GM19043 (cell line): ENCODE results near the gene PLXDC2.
"Not testable (repeated sequence)": the region's sequence is repeated elsewhere in the genome, so short reads cannot be mapped to it uniquely, and the experiment has no call there.

Experiments
- ATAC-seq: cut with Tn5 transposase; IDR thresholded peaks from one replicate; pipeline ENCODE4 v1.9.1; 2021; ENCODE audit warnings: low read depth; ENCODE audit not compliant: unreplicated experiment

The PLXDC2 gene

GRCh38 chr10:20007426-20007825 lies 191.2 kb downstream of the PLXDC2 start:
- ATAC-seq = no peak

- no peak for ATAC-seq
These were observed 197.9 kb downstream of the PLXDC2 start for GRCh38 chr10:20013991-20014750.

GRCh38 chr10:20017961-20018360 lies 201.7 kb downstream of the PLXDC2 start:
- ATAC-seq = no peak

- no peak for ATAC-seq
These were observed 204.4 kb downstream of the PLXDC2 start for GRCh38 chr10:20020677-20021076.

DNA sequence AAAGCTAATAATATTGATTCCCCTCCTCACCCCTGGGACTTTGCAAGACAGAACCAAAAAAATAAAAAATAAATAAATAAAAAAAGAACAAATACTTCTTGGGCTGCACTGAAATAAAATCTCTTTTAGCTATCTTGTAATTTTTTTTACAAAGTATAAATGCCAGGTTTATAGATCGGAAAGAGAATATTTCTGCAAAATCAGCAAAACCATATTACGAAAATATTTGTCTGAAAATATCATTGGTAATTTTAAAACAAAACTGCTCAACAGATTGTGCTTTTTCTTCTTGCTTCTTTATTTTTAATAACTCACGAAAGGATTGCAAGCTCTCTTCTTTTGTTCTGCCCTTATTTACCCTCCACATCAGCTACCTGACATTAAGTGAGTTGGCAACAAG lies 213.3 kb downstream of the PLXDC2 start:
- ATAC-seq = no peak

DNA sequence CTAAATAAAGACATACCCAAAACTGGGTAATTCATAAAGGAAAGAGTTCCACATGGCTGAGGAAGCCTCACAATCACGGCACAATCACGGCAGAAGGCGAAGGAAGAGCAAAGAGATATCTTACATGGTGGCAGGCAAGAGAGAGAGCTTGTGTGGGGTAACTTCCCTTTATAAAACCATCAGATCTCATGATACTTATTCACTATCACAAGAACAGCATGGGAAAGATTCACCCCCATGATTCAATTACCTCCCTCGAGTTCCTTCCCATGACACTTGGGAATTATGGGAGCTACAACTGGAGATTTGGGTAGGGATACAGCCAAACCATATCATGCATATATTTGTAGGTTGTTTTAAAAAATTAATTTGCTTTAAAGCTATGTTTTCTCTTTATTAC lies 217.2 kb downstream of the PLXDC2 start:
- ATAC-seq = no peak

GRCh38 chr10:20034732-20035131 lies 218.5 kb downstream of the PLXDC2 start:
- no peak for ATAC-seq

DNA sequence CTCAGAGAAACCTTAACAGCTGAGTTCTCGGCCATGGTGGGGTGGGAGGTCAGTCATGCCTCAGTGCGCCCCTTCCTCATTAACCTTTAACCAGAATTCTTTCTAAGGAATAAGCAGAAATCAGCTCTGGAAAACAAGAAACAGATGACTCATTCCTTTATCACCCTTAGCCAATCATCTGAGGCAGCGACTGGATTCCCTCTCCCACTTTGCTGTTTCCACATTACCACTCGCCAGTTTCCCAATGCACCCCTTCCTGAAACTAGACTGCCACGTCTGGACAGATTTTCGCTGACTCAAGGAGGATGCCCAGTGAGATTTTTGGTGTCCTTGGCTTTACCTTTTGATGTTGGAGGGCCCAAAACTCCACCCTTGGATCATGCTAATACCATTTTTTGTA lies 223.8 kb downstream of the PLXDC2 start:
- no peak for ATAC-seq

DNA sequence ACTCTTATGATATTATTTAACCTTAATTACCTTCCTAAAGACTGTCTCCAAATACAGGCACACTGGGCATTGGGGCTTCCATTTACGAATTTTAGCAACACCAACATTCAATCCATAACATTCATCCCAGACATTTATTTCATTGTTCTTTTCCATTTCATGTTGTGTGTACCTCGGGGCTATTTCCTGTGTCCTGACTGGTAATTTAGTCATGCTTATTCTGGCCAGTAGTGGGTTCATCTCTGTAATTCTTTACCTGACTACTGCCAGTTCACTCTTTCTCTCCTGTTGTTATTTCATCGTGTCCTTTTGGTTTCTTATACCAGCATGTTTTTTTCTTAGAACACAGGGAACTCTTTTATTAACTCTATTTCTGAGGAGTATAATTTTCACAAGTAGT lies 225.7 kb downstream of the PLXDC2 start:
- ATAC-seq = no peak

GRCh38 chr10:20045100-20045499 lies 228.9 kb downstream of the PLXDC2 start:
- ATAC-seq = not testable (repeated sequence)

DNA sequence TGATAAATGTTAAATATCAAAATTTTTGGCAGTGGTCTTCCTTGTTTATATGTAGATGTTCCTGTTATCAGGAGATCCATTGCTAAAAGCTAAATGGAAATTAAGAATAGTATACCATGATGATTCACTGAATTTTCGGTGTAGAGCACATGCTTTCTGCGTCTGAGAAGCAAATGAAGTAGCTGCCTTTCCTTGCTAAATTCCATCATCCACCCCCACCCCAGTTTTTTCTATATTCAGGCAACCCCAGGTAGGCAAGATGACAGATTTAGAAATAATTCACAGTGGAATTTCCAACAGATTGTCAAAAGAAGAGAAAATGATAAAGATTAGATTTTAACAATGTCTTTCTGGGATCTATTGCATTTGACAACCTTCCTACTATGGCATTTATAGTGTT lies 231.9 kb downstream of the PLXDC2 start:
- ATAC-seq = no peak

- no peak for ATAC-seq
These were observed 241.9 kb downstream of the PLXDC2 start for GRCh38 chr10:20058135-20058534.

DNA sequence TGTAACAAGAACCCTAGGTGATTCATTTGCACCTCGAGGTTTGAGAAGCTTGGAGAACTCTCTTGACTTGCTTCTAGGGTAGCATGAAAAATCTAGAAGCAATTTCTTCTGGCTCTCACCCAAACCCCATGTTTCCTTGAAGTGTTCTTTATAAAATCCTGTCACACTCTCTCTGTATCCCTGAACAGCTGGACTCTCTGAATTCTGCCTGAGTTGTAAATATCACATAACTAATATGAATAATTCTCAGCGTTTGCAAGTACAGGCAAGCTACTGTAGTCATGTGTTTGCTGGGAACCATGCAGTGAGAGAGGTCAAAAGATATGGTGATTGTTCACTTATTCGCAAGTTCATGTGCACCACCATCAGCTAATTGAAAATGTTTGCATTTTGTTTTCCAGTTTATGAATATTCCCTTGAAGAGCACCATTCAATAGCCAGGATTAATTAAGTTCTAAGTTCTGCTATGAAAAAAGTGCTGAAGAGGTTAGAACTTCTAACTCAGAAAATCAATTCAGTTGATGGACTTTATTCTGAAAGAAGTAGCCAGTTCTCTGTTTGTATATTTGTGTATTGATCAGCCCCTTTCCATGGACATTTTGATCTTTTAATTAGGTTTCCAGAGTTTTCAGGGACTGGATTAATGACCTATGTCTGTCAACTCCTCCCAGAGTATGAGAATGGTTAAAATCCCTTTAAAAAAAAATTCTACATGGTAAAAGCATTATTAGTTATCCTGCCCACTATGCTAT lies 243.0 kb downstream of the PLXDC2 start:
- ATAC-seq = no peak

DNA sequence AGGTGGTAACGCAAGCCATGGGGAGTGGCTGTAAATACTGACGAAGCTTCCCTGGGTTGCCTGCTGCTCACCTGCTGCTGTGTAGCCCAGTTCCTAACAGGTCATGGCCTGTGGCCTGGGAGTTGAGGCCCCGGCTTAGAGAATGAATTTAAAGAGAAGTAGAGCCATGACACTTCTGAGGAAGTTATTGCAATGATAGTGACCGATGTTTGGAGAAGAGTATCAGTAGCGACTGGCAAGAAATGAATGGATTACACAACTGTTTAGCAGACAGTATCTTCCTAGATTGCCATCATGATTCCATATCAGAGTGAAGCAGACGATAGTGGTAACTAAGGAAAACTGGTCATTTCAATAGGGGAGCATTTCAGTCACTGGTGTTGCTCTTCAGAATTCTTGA lies 249.6 kb downstream of the PLXDC2 start:
- ATAC-seq = no peak

DNA sequence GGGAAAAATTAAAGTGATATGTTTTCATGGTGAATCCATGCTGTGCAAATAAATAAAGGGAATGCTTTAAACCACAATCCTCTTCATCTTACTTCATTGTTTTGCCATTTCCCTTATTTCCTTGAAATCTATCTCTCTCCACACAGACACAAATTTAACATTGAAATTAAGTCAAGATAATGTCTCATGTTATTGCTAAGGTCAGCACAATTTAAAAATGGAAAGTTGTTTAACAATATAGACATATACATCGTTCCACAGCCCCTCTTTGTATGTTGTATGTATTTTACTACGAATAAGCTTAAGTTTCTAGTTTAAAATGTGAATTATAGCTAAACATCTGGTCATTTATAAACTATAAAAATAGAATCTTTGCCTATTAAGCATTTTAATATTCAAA lies 256.9 kb downstream of the PLXDC2 start:
- no peak for ATAC-seq

GRCh38 chr10:20075713-20076112 lies 259.5 kb downstream of the PLXDC2 start:
- no peak for ATAC-seq

- no peak for ATAC-seq
These were observed 268.2 kb downstream of the PLXDC2 start for GRCh38 chr10:20084451-20084850.

- no peak for ATAC-seq
These were observed 268.9 kb downstream of the PLXDC2 start for GRCh38 chr10:20085115-20085514.

DNA sequence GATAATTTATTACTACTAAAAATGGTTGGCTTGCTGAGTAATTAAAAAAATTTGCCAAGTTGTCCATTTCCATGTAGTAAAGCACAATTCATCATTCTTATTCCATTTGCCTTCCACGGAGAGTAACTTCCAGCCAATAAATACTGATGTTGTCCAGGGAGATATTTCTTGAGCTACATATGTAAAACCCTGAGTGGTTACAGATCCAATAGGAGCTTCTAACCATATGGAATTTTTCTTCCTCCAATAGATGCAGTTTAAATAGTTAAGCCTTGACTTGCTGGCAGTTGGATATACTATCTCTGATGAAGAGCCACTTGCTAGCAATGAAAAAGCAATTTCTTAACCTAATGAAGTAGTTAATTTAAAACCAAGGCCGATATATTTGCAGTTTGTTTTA lies 271.1 kb downstream of the PLXDC2 start:
- no peak for ATAC-seq

GRCh38 chr10:20088061-20088701 lies 271.9 kb downstream of the PLXDC2 start:
- no peak for ATAC-seq

- ATAC-seq = no peak
These were observed 273.6 kb downstream of the PLXDC2 start for GRCh38 chr10:20089879-20090278.

GRCh38 chr10:20090831-20091230 lies 274.6 kb downstream of the PLXDC2 start:
- no peak for ATAC-seq
